Measurements from ENCODE around the gene AOAH. TPM values are rescaled to one million over a fixed set of nuclear protein-coding genes. Genes with fewer than 3 reads are reported as not detected.

The AOAH gene
- total RNA-seq, 4 donors from 2014 or later: 1.1 to 4.8 (median 1.6) TPM

DNA sequence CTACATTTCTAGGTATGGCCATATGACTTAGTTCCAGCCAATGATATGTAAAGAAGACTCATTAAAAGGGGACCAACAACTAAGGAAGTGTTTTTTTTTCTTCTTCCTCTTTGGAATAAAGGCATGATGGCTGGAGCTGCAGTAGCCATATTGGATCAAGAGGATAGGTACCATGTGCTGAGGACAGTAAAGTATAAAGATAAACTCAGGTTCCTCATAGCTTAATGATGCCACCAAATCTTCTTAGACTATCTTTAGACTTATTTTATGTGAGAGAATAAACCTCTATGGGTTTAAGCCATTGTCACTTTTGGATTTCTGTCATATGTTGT lies 249.3 kb downstream of the AOAH start:
- Histone ChIP-seq H3K27ac (no peak overlapping the region), H3K27me3 (no peaks in the 10 kb centered on the region), H3K9me3 (no peaks in the 10 kb centered on the region), H3K36me3 (no peaks in the 10 kb centered on the region), H3K4me3 (no peak overlapping the region), H3K4me1 (no peaks in the 10 kb centered on the region)
- DNase-seq (ENCODE audit: low spot score in 2 of 2): no peak
- no peak for TF ChIP-seq POLR2AphosphoS5 (IDR thresholded peaks at IDR 0.05)
- TF ChIP-seq, protein P1, sequence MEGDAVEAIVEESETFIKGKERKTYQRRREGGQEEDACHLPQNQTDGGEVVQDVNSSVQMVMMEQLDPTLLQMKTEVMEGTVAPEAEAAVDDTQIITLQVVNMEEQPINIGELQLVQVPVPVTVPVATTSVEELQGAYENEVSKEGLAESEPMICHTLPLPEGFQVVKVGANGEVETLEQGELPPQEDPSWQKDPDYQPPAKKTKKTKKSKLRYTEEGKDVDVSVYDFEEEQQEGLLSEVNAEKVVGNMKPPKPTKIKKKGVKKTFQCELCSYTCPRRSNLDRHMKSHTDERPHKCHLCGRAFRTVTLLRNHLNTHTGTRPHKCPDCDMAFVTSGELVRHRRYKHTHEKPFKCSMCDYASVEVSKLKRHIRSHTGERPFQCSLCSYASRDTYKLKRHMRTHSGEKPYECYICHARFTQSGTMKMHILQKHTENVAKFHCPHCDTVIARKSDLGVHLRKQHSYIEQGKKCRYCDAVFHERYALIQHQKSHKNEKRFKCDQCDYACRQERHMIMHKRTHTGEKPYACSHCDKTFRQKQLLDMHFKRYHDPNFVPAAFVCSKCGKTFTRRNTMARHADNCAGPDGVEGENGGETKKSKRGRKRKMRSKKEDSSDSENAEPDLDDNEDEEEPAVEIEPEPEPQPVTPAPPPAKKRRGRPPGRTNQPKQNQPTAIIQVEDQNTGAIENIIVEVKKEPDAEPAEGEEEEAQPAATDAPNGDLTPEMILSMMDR (IDR thresholded peaks at IDR 0.05): no peak

DNA sequence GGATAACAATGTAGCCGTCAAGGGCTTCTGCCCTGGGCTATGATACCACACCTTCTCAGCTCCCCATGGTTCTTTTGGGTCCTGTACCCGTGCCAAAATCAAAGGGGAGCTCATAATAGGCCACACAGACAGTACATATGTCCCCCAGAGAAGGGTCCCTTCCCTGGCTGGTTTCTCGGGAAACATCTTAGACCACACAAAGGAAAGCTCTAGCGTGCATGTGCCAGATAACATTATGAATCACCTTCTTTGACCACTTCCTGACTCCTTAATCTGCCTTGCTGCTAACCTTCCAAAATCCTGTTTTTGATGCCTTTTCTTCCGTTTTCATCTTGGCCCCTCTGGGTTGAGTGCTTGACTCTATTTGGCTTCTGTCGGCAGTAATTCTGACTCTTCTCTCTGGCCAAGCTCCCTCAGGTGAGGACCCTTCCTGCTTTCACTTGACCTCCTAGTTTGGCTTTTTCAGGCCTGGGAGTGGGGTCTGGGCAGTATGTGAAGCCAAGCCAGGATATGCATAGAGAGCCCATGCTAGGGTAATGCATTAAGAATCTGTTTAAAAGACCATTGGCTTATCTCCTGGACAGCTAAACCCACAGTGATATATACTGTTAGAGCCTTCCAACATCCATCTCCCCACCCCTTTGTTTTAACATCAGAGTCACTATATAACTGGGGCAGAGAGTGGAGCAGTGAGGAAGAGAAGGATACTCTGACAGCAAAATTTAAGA lies 249.8 kb downstream of the AOAH start:
- no peaks in the 10 kb centered on the region for H3K9me3 ChIP-seq
- H3K27me3 ChIP-seq: no peaks in the 10 kb centered on the region
- DNase-seq (ENCODE audit: low spot score in 2 of 2): no peak
- WGBS: 44% methylated on average over 6 of the region's 6 CpGs
- H3K4me1 ChIP-seq: no peaks in the 10 kb centered on the region
- TF ChIP-seq POLR2A (IDR thresholded peaks at IDR 0.05): no peak
- TF ChIP-seq EP300 (IDR thresholded peaks at IDR 0.05): no peak
- TF ChIP-seq POLR2AphosphoS5 (IDR thresholded peaks at IDR 0.05): no peak
- TF ChIP-seq, protein P1 (IDR thresholded peaks at IDR 0.05): no peak
- H3K4me3 ChIP-seq: no peak overlapping the region
- H3K27ac ChIP-seq: no peak overlapping the region
- H3K36me3 ChIP-seq: no peaks in the 10 kb centered on the region

DNA sequence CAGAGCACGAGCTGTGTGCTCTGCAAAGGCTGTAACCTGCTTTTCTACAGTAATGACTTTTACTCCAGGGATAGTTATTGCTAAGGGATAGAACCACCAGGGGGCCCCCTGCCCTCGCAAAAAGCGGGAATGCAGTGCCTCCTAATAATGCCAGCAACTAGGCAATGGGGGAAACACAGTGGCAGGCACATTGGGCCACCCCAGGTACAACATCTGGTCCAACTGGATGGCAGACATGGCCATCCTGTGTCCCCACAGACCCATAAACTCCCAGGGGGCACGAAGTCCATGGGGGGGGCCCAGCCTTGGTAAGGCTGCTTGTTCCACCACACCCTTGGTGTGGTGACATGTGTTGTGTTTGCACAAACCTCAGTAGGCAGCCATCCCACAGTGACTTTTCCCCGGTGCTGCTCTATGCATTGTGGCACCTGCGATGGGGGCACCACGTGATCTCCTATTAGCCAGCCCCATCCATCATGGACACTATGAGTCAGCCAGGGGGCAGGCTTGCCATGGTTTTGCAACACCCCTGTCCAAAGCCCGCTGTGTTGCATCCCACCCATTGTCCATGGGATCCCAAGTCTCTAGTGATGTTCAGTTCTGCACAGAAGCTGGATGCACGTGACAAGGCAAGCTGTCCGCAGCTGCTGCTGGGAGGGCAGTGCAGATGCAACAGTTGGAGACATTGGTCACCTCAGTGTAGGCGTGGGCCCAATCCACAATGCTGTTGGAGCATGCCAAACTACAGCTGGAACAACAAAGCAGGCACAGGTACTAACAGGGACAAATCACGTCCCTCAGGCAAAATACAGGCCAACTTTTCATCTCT lies 250.6 kb downstream of the AOAH start:
- Histone ChIP-seq H3K36me3 (no peaks in the 10 kb centered on the region), H3K4me3 (no peak overlapping the region), H3K27ac (no peak overlapping the region), H3K27me3 (no peaks in the 10 kb centered on the region), H3K9me3 (no peaks in the 10 kb centered on the region), H3K4me1 (no peaks in the 10 kb centered on the region)
- DNase-seq (ENCODE audit: low spot score in 2 of 2): no peak
- WGBS: 72% methylated on average over 12 of the region's 12 CpGs
- TF ChIP-seq, protein P1 (IDR thresholded peaks at IDR 0.05): no peak
- TF ChIP-seq POLR2AphosphoS5 (IDR thresholded peaks at IDR 0.05) (no peak), EP300 (IDR thresholded peaks at IDR 0.05) (no peak), POLR2A (IDR thresholded peaks at IDR 0.05) (no peak)

DNA sequence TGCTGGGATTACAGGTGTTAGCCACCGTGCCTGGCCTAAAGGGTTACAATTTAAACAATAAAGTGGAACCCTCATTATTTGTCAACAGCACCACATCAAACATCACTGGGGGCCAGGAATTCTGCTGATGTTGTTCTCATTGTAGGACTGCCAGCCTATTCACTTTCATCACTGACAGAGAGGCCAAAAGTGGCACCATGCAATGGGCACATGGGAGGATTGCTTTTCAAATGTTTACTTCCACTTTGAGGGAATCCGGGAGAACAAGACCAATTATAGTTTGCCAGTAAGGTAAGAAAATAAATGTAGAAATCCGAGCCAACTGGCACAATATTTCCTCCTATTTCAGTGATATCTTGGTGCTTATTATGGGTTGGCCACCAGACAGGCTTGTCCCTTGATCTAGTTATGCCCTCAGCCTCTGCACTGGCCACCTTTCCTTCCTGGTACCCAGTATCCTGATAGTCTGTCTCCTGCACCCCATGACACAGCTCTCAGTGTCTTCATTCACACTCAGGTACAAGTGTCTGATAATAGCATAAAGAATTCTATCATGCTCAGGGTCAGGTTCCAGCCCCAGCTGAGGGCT lies 252.1 kb downstream of the AOAH start:
- DNase-seq (ENCODE audit: low spot score in 2 of 2): no peak
- Histone ChIP-seq H3K4me3 (no peak overlapping the region), H3K9me3 (no peaks in the 10 kb centered on the region), H3K27me3 (no peaks in the 10 kb centered on the region), H3K27ac (no peak overlapping the region), H3K36me3 (no peaks in the 10 kb centered on the region), H3K4me1 (no peaks in the 10 kb centered on the region)
- 90% methylated on average over 3 of the region's 3 CpGs for WGBS
- TF ChIP-seq POLR2AphosphoS5 (IDR thresholded peaks at IDR 0.05) (no peak), POLR2A (IDR thresholded peaks at IDR 0.05) (no peak), EP300 (IDR thresholded peaks at IDR 0.05) (no peak)
- TF ChIP-seq, protein P1 (IDR thresholded peaks at IDR 0.05): no peak

DNA sequence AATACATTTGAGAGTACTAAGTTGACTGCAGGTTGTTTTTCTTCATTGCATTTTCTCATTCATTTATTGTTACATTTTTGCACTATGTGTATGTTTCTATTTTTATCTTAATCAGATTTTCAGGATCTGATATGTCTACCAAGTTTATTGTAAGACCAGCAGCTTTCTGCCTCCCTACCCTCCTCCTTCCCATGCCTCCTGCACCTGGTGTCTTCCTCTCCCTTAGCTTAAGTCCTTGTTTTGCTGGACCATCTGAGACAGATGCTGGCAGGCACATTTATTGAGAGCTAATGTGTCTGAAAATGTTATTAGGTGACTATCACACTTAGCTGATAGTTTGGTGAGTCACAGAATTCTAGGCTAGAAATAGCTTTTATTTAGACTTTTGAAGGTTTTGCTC lies 255.1 kb downstream of the AOAH start:
- Histone ChIP-seq H3K27ac (no peak overlapping the region), H3K36me3 (no peaks in the 10 kb centered on the region), H3K27me3 (no peaks in the 10 kb centered on the region), H3K4me3 (no peak overlapping the region), H3K4me1 (no peaks in the 10 kb centered on the region), H3K9me3 (no peaks in the 10 kb centered on the region)
- DNase-seq (ENCODE audit: low spot score in 2 of 2): no peak
- TF ChIP-seq POLR2A (IDR thresholded peaks at IDR 0.05): no peak

Data from suprapubic skin (tissue), 4 donors.